Stimulated activated CD8-positive, alpha-beta memory T cell treated with anti-CD3 and anti-CD28 coated beads, Interleukin-12 subunit alpha, Interleukin-12 subunit beta, amount 100 ng/mL, for 4 hours (primary cell): ENCODE results near the gene HAVCR1.
"Not testable (repeated sequence)": the region's sequence is repeated elsewhere in the genome, so short reads cannot be mapped to it uniquely, and the experiment has no call there.

Source experiments
- DNase-seq: peaks from one replicate; pipeline ENCODE4 v3.0.0-alpha.2; 2020; ENCODE audit warnings: low read depth

The HAVCR1 gene

GRCh38 chr5:157059093-157059539 is at the start of gene HAVCR1:
TSS of gene HAVCR1 (minus strand) at chr5:157059116. CDS start at chr5:157057943, 1,173 bp downstream.
- DNase-seq = no peak

DNA sequence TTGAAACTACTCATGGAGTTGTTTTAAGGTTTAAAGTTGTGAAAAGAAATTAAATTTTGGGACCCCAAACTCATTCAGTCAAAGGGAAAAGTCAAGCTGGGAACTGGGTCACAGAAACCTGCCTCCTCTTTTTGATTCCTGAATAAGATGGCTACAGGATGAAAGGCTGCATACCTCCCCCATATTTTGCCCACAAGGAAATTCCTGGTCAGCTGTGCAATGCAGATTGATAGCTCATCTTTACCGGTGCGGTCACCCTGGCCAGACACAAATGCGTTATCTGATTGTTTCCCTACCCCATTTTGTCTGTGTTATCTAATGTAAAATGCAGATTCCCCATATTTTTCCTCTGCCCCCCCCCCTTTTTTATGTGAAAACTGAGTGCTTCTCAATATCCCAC is 48.6 kb upstream of the HAVCR1 start:
- no peak for DNase-seq

DNA sequence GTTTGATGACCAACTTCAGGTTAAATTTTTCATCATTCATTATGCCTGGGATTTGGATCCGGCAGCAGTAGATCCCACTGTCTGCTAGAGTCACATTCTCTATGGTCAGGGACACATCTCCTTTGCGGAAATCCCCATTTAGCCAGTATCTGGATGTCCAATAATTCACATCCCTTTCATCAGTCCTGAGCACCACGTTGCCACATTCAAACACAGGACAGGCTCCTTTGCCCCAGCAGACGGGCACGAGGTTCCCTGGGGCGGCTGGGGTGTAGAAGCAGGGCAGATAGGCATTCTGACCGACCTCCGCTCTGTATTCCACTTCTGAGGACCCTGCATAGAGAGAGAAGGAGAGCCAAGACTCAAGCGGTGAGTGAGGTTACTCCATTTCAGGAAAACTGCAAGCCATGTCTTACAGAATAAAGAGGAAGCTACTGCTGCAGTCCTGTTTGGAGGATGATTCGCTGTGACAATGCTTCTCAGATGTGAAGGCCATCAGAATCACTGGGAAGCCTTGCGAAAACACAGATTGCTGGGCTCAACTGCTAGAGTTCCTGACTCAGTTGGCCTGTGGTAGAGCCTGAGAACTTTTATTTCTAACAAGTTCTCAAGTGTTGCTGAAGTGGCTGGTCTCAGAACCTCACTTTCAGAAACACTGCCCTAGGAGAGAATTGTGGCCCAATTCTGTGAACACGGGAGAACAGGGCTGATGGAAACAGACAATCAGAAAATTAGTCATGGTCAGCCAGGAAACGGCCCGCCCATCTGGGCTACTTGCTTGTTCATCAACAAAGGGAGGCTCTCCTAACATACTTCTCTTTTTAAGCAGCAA is 47.9 kb upstream of the HAVCR1 start:
- peak; percentile 17 for DNase-seq

- no peak for DNase-seq
Measured at GRCh38 chr5:157100140-157100679, 41.3 kb upstream of the HAVCR1 start.

- no peak for DNase-seq
Measured at GRCh38 chr5:157088342-157088990, 29.6 kb upstream of the HAVCR1 start.

DNA sequence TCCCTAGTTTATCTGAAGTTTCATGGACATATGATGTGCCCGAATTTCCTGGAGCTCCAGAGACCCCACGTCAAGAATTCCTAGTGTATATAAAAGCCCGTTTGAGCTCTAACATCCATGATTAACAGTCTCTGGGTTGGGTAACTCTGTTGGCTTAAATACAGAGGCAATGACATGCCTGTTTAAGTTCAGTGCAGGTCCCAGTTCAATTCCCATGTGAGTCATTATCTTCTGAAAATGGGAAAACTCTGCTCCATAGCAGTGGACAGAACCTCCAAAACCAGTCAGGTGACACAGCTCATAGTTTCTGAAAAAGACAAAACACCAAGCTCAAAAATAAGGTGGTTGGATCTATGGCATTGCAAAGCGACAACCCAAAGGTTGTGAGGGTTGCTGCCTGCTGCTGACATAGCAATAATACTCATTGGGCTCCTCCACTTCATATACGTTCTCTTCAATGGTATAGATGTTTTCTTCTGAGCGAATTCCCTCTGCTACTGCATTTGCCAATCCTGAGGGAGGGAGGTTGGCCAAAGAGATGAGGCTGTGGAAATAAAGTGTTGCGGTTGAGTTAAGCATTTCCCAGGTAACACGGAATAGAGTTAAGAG is 27.9 kb upstream of the HAVCR1 start:
- no peak for DNase-seq

DNA sequence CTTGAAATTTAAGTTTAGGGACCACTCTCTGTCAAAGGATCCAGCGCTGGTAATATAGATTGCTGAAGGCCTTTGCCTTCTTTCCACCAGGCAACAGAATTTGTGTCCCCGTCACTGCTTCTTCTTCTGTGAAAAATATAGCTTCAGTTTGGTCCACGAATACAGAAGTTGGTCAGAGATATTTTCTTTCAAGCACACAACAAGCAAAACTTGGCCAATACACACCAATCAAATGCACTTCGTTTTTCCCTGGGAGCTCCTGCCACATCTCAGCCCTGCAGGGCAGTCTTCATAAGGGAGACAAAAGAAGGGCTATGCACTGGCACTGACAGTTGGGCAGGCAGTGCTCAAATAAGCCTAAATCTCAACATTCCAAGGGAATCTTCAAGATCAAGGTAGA is 27.0 kb upstream of the HAVCR1 start:
- no peak for DNase-seq

DNA sequence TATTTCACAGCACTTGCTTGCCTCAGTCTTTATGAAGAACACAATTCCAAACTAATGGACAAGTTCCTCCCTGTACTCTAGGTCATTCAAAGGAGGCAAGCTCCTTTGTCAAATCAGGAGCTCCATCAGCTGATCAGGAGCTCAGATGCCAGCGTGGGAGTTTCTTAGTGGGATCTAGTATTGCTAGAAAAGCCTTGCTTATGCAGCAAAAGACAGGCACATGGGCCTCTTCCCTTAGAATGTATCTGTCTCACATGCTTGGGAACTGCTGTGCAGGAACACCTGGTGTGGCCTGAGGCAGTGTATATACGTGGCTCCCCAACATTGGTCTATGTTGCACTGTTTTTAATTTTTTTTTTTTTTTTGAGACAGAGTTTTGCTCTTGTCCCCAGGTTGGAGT is 21.4 kb upstream of the HAVCR1 start:
- no peak for DNase-seq

GRCh38 chr5:157076558-157076957 is 17.6 kb upstream of the HAVCR1 start:
- no peak for DNase-seq

GRCh38 chr5:157072508-157072907 is 13.6 kb upstream of the HAVCR1 start:
- DNase-seq = peak; percentile 4

GRCh38 chr5:157069949-157070348 is 11.0 kb upstream of the HAVCR1 start:
- no peak for DNase-seq

- DNase-seq = no peak
Measured at GRCh38 chr5:157068785-157069184, 9.9 kb upstream of the HAVCR1 start.

- no peak for DNase-seq
Measured at GRCh38 chr5:157068339-157068738, 9.4 kb upstream of the HAVCR1 start.

- DNase-seq = no peak
Measured at GRCh38 chr5:157067005-157067404, 8.1 kb upstream of the HAVCR1 start.

DNA sequence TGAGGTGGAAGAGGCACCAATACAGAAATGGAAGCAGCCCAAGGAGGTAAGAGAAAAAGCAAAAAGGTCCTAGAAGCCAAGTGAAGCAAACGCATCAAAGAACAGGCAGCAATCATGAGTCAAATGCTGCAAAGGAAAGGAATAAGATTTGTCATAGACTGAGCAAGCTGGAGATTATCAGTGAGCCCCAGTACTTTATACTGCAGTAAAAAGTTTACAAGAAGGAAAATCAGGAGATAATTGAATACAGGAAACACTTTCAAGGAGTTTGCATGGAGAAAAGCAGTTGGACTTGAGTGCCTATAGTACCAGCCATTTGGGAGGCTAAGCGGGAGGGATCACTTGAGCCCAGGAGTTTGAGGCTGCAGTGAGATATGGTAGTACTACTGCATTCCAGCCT is 7.2 kb upstream of the HAVCR1 start:
- no peak for DNase-seq

GRCh38 chr5:157063776-157064430 is 5.0 kb upstream of the HAVCR1 start:
- DNase-seq = no peak

DNA sequence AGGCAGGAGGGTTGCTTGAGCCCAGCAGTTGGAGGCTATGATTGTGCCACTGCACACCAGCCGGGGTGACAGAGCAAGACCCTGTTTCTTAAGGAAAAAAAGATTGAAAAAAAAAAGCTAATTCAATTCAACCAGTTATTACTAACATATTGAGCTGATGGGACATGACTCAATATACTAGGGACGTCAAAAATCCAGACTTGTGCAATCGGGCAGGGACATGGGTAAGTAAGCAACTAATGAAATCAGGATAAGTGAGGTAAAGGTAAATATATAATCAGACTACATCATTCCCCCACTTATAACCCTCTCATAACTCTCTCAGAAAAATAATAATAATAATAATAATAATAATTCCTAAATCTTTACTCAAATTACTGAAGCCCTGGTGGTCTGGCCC is 975 bp upstream of the HAVCR1 start:
- DNase-seq = no peak

GRCh38 chr5:157057459-157058370 is 1.2 kb downstream of the HAVCR1 start:
- DNase-seq = no peak

DNA sequence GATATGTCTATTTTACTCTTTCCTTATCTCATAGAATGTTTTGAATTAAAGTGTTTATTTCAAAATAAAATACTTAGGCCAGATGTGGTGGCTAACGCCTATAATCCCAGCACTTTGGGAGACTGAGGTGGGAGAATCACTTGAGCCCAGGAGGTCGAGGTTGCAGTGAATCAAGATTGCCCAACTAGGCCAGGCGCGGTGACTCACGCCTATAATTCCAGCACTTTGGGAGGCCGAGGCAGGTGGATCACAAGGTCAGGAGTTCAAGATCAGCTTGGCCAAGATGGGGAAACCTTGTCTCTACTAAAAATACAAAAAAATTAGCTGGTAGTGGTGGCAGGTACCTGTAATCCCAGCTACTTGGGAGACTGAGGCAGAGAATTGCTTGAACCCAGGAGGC is 2.1 kb downstream of the HAVCR1 start:
- not testable (repeated sequence) for DNase-seq

- DNase-seq = no peak
Measured at GRCh38 chr5:157051604-157052245, 7.2 kb downstream of the HAVCR1 start.

DNA sequence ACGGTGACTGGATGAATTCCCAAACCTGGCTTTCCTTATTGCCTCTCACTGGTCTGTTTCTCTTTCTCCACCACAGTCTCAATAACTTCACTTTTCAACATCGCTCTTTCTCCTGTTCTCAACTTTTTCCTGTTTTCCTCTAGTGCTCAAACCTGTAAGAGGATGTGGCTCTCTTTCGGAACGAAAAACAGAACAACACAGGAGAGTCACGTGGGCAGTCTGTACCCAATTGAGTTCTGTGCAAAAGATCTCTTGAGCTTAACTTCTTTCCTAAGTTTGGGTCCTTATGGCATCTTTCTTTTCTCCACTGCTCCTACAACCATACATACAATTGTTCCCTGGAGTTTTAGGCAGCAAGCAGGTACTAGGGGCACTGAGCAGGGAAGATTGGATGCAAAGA is 8.9 kb downstream of the HAVCR1 start:
- DNase-seq = no peak
